Hepatocyte (in vitro differentiated cells): ENCODE data around the gene UBXN11. TPM values are rescaled to one million over a fixed set of nuclear protein-coding genes. Genes with fewer than 3 reads are reported as not detected.

Experiments
- DNase-seq: peaks from one replicate; pipeline ENCODE4 v3.0.0-alpha.2; 2016; ENCODE audit warnings: low spot score
- H2AFZ ChIP-seq: fragments of 200-600 bp; sonication (generic); 2 replicates; pipeline ENCODE4 v1.6.0; 2016; ENCODE audit warnings: antibody characterized with exemption, mild to moderate bottlenecking
- H3K27ac ChIP-seq: fragments of 200-600 bp; sonication (generic); 2 replicates; pipeline ENCODE4 v1.5.1; 2016; ENCODE audit warnings: mild to moderate bottlenecking
- H3K27me3 ChIP-seq: fragments of 200-600 bp; sonication (generic); 2 replicates; pipeline ENCODE4 v1.6.1; 2016
- H3K36me3 ChIP-seq: fragments of 200-600 bp; sonication (generic); replicated peaks from 2 replicates; pipeline ENCODE4 v1.5.1; 2016; ENCODE audit warnings: low read depth; ENCODE audit not compliant: insufficient read depth
- H3K4me1 ChIP-seq: fragments of 200-600 bp; sonication (generic); 2 replicates; pipeline ENCODE4 v1.5.1; 2016; ENCODE audit warnings: mild to moderate bottlenecking, moderate library complexity; ENCODE audit not compliant: insufficient read depth
- H3K4me2 ChIP-seq: fragments of 200-600 bp; sonication (generic); 2 replicates; pipeline ENCODE4 v1.6.0; 2016
- H3K4me3 ChIP-seq: fragments of 200-600 bp; sonication (generic); 2 replicates; pipeline ENCODE4 v1.5.1; 2016; ENCODE audit warnings: mild to moderate bottlenecking
- H3K79me2 ChIP-seq: fragments of 200-600 bp; sonication (generic); 2 replicates; pipeline ENCODE4 v1.6.0; 2017; ENCODE audit warnings: mild to moderate bottlenecking
- H3K9me2 ChIP-seq: fragments of 200-600 bp; sonication (generic); replicated peaks from 2 replicates; pipeline ENCODE4 v1.6.0; 2017; ENCODE audit warnings: mild to moderate bottlenecking; ENCODE audit not compliant: insufficient read depth
- H3K9me3 ChIP-seq: fragments of 200-600 bp; sonication (generic); 2 replicates; pipeline ENCODE4 v1.5.1; 2016; ENCODE audit warnings: low read depth, mild to moderate bottlenecking
- H4K20me1 ChIP-seq: fragments of 200-600 bp; sonication (generic); 2 replicates; pipeline ENCODE4 v1.6.0; 2016; ENCODE audit warnings: mild to moderate bottlenecking; ENCODE audit not compliant: insufficient read depth, poor library complexity, severe bottlenecking
- EZH2 ChIP-seq: fragments of 200-600 bp; sonication (generic); IDR thresholded peaks from 2 replicates; pipeline ENCODE4 v1.6.1; 2016; ENCODE audit warnings: antibody characterized with exemption, mild to moderate bottlenecking, borderline replicate concordance
- EZH2phosphoT487 ChIP-seq: fragments of 200-600 bp; sonication (generic); IDR thresholded peaks from one replicate; pipeline ENCODE4 v1.6.1; 2018; ENCODE audit warnings: antibody characterized with exemption, mild to moderate bottlenecking, low read depth, moderate library complexity; ENCODE audit not compliant: unreplicated experiment, severe bottlenecking
- WGBS: methylation state at CpG from one replicate; pipeline ENCODE4 v1.1.6; 2016; ENCODE audit warnings: low lambda C conversion rate; ENCODE audit errors: missing lambda C conversion rate; 5-methylcytosine and 5-hydroxymethylcytosine counted together
- polyA plus RNA-seq: library from polyadenylated mRNA; unstranded; fragments of >200 nt; fragmentation: Nextera tagmentation; extraction: Ambion mirVana; gene quantifications from 2 replicates; pipeline ENCODE4 v1.2.1, GENCODE V29; 2016
- total RNA-seq: library from RNA; depleted of rRNA; stranded (reverse); fragments of >200 nt; gene quantifications from 2 replicates; pipeline ENCODE4 v1.2.3, GENCODE V29; 2014
- TF ChIP-seq, protein P1 (sequence below): fragments of 200-600 bp; sonication (generic); IDR thresholded peaks from 2 replicates; pipeline ENCODE4 v1.5.1; 2016; ENCODE audit warnings: antibody characterized with exemption, mild to moderate bottlenecking; ENCODE audit not compliant: poor library complexity

The UBXN11 gene
- total and polyA plus RNA-seq, 2 experiments from 2014 or later, result 3.1 to 17.1 TPM

DNA sequence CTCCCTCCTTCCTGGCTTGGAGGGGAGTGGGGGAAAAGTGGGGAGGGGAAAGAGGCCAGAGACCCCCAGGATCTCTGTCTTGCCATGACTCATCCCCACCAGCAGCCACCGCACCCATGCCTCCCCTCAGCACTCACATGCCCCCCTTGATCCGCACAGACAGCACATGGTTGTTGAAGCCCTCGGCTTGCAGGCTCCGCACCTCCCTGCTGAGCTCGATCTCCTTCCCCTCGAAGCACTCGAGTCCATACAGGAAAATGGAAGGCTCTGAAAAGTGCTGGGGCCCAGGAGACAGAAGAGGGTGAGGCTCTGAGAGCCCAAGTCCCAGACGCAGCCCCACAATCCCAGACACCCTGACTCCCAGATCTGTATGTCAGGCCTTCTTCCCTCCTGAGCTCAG lies 22.2 kb upstream of the UBXN11 start:
- WGBS, result 90% methylated on average over 7 of the region's 8 CpGs

DNA sequence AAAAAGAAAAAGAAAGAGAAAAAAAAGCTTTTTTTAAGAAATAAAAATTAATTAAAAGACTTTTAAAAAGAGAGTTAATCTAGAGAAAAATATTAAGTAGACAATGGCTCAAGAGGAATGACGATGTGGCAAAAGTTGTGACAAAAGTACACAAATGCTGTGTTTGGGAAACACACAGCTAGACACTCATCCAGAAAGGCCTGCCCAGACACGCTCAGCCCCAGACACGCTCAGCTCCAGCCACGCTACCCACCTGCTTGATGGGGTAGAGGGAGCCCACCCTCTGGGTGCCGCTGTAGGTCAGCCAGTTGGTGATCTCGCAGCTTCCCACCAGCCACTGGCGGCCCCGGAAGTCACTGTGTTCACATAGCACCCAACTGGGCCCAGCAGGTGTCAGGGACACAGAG lies 21.5 kb upstream of the UBXN11 start:
- no peaks in the 10 kb centered on the region for H3K36me3 ChIP-seq
- H4K20me1 ChIP-seq, result no peaks in the 10 kb centered on the region
- H3K4me2 ChIP-seq, result no peak overlapping the region
- H3K9me2 ChIP-seq, result no peaks in the 10 kb centered on the region
- WGBS, result 86% methylated on average over 8 of the region's 8 CpGs
- no peak for DNase-seq
- no peaks in the 10 kb centered on the region for H3K27me3 ChIP-seq
- H3K27ac ChIP-seq, result no peak overlapping the region
- H3K79me2 ChIP-seq, result no peaks in the 10 kb centered on the region
- no peak overlapping the region for H3K4me3 ChIP-seq
- no peak for TF ChIP-seq EZH2phosphoT487
- TF ChIP-seq, protein P1, sequence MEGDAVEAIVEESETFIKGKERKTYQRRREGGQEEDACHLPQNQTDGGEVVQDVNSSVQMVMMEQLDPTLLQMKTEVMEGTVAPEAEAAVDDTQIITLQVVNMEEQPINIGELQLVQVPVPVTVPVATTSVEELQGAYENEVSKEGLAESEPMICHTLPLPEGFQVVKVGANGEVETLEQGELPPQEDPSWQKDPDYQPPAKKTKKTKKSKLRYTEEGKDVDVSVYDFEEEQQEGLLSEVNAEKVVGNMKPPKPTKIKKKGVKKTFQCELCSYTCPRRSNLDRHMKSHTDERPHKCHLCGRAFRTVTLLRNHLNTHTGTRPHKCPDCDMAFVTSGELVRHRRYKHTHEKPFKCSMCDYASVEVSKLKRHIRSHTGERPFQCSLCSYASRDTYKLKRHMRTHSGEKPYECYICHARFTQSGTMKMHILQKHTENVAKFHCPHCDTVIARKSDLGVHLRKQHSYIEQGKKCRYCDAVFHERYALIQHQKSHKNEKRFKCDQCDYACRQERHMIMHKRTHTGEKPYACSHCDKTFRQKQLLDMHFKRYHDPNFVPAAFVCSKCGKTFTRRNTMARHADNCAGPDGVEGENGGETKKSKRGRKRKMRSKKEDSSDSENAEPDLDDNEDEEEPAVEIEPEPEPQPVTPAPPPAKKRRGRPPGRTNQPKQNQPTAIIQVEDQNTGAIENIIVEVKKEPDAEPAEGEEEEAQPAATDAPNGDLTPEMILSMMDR, result no peak
- TF ChIP-seq EZH2, result no peak
- no peaks in the 10 kb centered on the region for H3K9me3 ChIP-seq
- no peaks in the 10 kb centered on the region for H3K4me1 ChIP-seq
- no peak overlapping the region for H2AFZ ChIP-seq

More for the DNA sequence above, 22.2 kb upstream of the UBXN11 start:
- no peaks in the 10 kb centered on the region for H3K79me2 ChIP-seq
- DNase-seq, result no peak
- no peak overlapping the region for H3K4me3 ChIP-seq
- H3K36me3 ChIP-seq, result no peaks in the 10 kb centered on the region
- no peaks in the 10 kb centered on the region for H3K27me3 ChIP-seq
- TF ChIP-seq EZH2phosphoT487, result no peak
- TF ChIP-seq, protein P1, result no peak
- H2AFZ ChIP-seq, result no peak overlapping the region
- no peaks in the 10 kb centered on the region for H4K20me1 ChIP-seq
- H3K27ac ChIP-seq, result no peak overlapping the region
- H3K4me1 ChIP-seq, result no peaks in the 10 kb centered on the region
- H3K9me2 ChIP-seq, result no peaks in the 10 kb centered on the region
- no peaks in the 10 kb centered on the region for H3K9me3 ChIP-seq
- no peak overlapping the region for H3K4me2 ChIP-seq

DNA sequence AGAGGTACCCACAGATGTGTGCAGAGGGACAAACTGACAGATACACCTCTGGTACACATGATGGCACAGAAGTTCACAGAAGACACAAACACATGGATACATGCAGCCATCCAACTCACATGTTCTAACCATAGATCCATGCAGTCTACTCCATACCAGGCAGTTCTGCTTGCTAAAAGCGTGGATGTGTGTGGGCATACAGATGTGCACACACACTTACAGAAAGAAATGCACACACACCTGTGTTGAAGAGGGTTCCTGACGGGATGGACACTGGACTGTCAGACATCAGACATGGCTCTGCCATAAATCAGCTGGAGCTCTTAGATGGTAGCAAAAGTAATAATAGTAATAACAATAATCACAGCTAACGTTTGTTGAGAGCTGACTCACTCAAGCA lies 18.1 kb upstream of the UBXN11 start:
- Histone ChIP-seq H3K4me3 (no peak overlapping the region), H3K4me2 (no peak overlapping the region), H3K79me2 (no peaks in the 10 kb centered on the region), H3K27me3 (no peaks in the 10 kb centered on the region), H3K9me2 (no peaks in the 10 kb centered on the region), H4K20me1 (no peaks in the 10 kb centered on the region), H3K9me3 (no peaks in the 10 kb centered on the region), H2AFZ (no peak overlapping the region), H3K27ac (no peak overlapping the region), H3K36me3 (no peaks in the 10 kb centered on the region), H3K4me1 (no peaks in the 10 kb centered on the region)
- WGBS, result 86% methylated on average over 3 of the region's 3 CpGs
- TF ChIP-seq, protein P1, result no peak
- TF ChIP-seq EZH2 (no peak), EZH2phosphoT487 (no peak)
- DNase-seq, result no peak

DNA sequence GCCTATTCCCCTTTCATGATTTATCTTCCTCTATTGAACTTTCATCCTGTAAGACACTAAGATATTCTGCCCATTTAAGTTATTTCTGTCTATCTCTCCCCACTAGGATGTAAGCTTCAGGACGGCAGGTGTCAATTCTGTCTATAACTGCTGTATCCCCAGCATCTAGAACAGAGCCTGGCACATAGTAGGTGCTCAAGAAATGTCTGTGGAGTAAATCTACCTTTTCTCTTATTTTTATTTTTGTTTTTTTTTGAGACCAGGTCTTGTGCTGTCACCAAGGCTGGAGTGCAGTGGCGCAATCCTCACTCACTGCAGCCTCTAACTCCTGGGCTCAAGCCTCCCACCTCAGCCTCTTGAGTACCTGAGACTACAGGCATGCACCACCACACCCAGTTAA lies 16.9 kb upstream of the UBXN11 start:
- WGBS, result 96% methylated on average over 2 of the region's 2 CpGs
- H3K36me3 ChIP-seq, result no peaks in the 10 kb centered on the region
- no peak for DNase-seq
- H3K27me3 ChIP-seq, result no peaks in the 10 kb centered on the region
- no peak overlapping the region for H3K4me3 ChIP-seq
- no peaks in the 10 kb centered on the region for H4K20me1 ChIP-seq
- H3K9me3 ChIP-seq, result no peaks in the 10 kb centered on the region
- H3K4me2 ChIP-seq, result no peak overlapping the region
- no peaks in the 10 kb centered on the region for H3K4me1 ChIP-seq
- TF ChIP-seq, protein P1, result no peak
- TF ChIP-seq EZH2 (no peak), EZH2phosphoT487 (no peak)
- no peaks in the 10 kb centered on the region for H3K79me2 ChIP-seq
- no peaks in the 10 kb centered on the region for H3K9me2 ChIP-seq
- no peak overlapping the region for H3K27ac ChIP-seq
- H2AFZ ChIP-seq, result no peak overlapping the region
